Spinal cord (tissue), 10 donors: ENCODE data around the gene TEAD4. TPM values are rescaled to one million over a fixed set of nuclear protein-coding genes. Genes with fewer than 3 reads are reported as not detected.

ENCODE experiments used
- DNase-seq, 6 donors: peaks; one replicate each; pipeline versions ENCODE4 v3.0.0 to v3.0.0-alpha.2; 2013 to 2015; ENCODE audit warnings: low spot score in 6 of 6, low read depth in 4 of 6
- H3K27ac ChIP-seq: one replicate; pipeline ENCODE4 v1.5.1; 2013; ENCODE audit warnings: low read depth, low read length, control low read depth
- H3K27me3 ChIP-seq: one replicate; pipeline ENCODE4 v1.6.1; 2013; ENCODE audit warnings: low read length; ENCODE audit not compliant: control insufficient read depth, insufficient read depth
- H3K36me3 ChIP-seq: one replicate; pipeline ENCODE4 v1.6.1; 2013; ENCODE audit warnings: low read length; ENCODE audit not compliant: control insufficient read depth, insufficient read depth
- H3K4me1 ChIP-seq: one replicate; pipeline ENCODE4 v1.6.1; 2013; ENCODE audit warnings: low read length; ENCODE audit not compliant: control insufficient read depth, insufficient read depth
- H3K4me3 ChIP-seq: one replicate; pipeline ENCODE4 v1.5.1; 2013; ENCODE audit warnings: low read depth, low read length, control low read depth
- H3K9me3 ChIP-seq: one replicate; pipeline ENCODE4 v1.6.1; 2013; ENCODE audit warnings: low read length; ENCODE audit not compliant: control insufficient read depth, insufficient read depth
- WGBS: methylation state at CpG from one replicate; pipeline ENCODE4 v1.1.5; 2013; ENCODE audit warnings: missing lambda C conversion rate; ENCODE audit not compliant: insufficient coverage; 5-methylcytosine and 5-hydroxymethylcytosine counted together
- polyA plus RNA-seq, 2 donors: library from polyadenylated mRNA; unstranded; fragments of 120-200 nt; gene quantifications; one replicate each; pipeline ENCODE4 v1.2.1, GENCODE V29; 2013; ENCODE audit not compliant: insufficient read length in 2 of 2
- total RNA-seq, 2 donors: library from RNA; depleted of rRNA in 1 of 2; stranded (reverse); fragments of 120-200 nt in 1 of 2; fragments of >200 nt in 1 of 2; gene quantifications; one replicate each; pipeline versions ENCODE4 v1.2.3 to v1.2.4, GENCODE V29; 2013 to 2014
- donor health status: healthy.

TEAD4 gene
- total and polyA plus RNA-seq, 4 donors = 0.99 to 2.8 (median 2.3) TPM

GRCh38 chr12:3040663-3041544 lies 81.7 kb downstream of the TEAD4 start:
- Histone ChIP-seq H3K36me3 (no peaks in the 10 kb centered on the region), H3K27me3 (no peaks in the 10 kb centered on the region), H3K9me3 (no peaks in the 10 kb centered on the region), H3K4me1 (peaks cover 28% of the 10 kb centered on the region), H3K27ac (no peak overlapping the region), H3K4me3 (no peak overlapping the region)
- 89% methylated on average over 25 of the region's 29 CpGs for WGBS
- DNase-seq = no peak

GRCh38 chr12:3041558-3042164 lies 82.5 kb downstream of the TEAD4 start:
- Histone ChIP-seq H3K27ac (no peak overlapping the region), H3K27me3 (no peaks in the 10 kb centered on the region), H3K4me1 (peaks cover 22% of the 10 kb centered on the region), H3K9me3 (no peaks in the 10 kb centered on the region), H3K36me3 (no peaks in the 10 kb centered on the region), H3K4me3 (no peak overlapping the region)
- 75% methylated on average over 10 of the region's 11 CpGs for WGBS
- peak in 5 of 6 donors; percentile 46 to 90 (median 61) for DNase-seq

DNA sequence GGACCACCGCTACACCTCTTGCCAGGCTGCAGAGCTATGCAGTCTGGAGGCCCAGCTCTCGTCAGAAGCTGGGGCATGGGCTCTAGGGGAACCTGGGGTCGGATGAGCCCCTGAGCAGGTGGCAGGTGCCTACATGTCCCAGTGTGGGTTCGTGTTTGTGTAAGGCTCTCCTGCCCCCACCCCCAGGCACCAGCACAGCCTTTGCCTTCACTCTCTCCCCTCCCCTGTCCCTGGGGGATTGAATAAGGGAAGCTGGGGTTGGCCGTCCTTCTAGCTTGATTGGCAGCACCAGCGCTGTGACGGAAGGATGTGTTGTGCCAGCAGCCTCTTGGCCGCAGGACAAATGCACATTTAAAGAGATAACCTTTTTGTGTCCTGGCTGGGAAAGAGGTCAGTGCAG lies 83.2 kb downstream of the TEAD4 start:
- DNase-seq = peak in 1 of 6 donors; percentile 45

GRCh38 chr12:3042826-3043225 lies 83.6 kb downstream of the TEAD4 start:
- Histone ChIP-seq H3K27me3 (no peaks in the 10 kb centered on the region), H3K27ac (no peak overlapping the region), H3K36me3 (no peaks in the 10 kb centered on the region), H3K9me3 (no peaks in the 10 kb centered on the region), H3K4me3 (no peak overlapping the region), H3K4me1 (peaks cover 21% of the 10 kb centered on the region)
- no peak for DNase-seq
- 82% methylated on average over 4 of the region's 4 CpGs for WGBS

More for the DNA sequence above, 83.2 kb downstream of the TEAD4 start:
- peaks cover 21% of the 10 kb centered on the region for H3K4me1 ChIP-seq
- H3K27me3 ChIP-seq = no peaks in the 10 kb centered on the region
- no peaks in the 10 kb centered on the region for H3K36me3 ChIP-seq
- H3K9me3 ChIP-seq = no peaks in the 10 kb centered on the region
- no peak overlapping the region for H3K27ac ChIP-seq
- 43% methylated on average over 5 of the region's 8 CpGs for WGBS
- no peak overlapping the region for H3K4me3 ChIP-seq

GRCh38 chr12:3043406-3043805 lies 84.2 kb downstream of the TEAD4 start:
- DNase-seq = no peak
- H3K4me3 ChIP-seq = no peak overlapping the region
- H3K4me1 ChIP-seq = peaks cover 16% of the 10 kb centered on the region
- H3K9me3 ChIP-seq = no peaks in the 10 kb centered on the region
- H3K36me3 ChIP-seq = no peaks in the 10 kb centered on the region
- no peak overlapping the region for H3K27ac ChIP-seq
- no peaks in the 10 kb centered on the region for H3K27me3 ChIP-seq
- WGBS = 93% methylated on average over 7 of the region's 7 CpGs

GRCh38 chr12:3044141-3044630 lies 85.0 kb downstream of the TEAD4 start:
- no peaks in the 10 kb centered on the region for H3K9me3 ChIP-seq
- WGBS = 74% methylated on average over 5 of the region's 8 CpGs
- no peak overlapping the region for H3K4me3 ChIP-seq
- DNase-seq = no peak
- H3K36me3 ChIP-seq = no peaks in the 10 kb centered on the region
- H3K4me1 ChIP-seq = peaks cover 11% of the 10 kb centered on the region
- H3K27me3 ChIP-seq = no peaks in the 10 kb centered on the region
- H3K27ac ChIP-seq = no peak overlapping the region

- no peak for DNase-seq
- H3K27me3 ChIP-seq = no peaks in the 10 kb centered on the region
- H3K36me3 ChIP-seq = no peaks in the 10 kb centered on the region
- H3K4me3 ChIP-seq = no peak overlapping the region
- H3K9me3 ChIP-seq = no peaks in the 10 kb centered on the region
- peaks cover 11% of the 10 kb centered on the region for H3K4me1 ChIP-seq
- H3K27ac ChIP-seq = no peak overlapping the region
- WGBS = no CpG with 5 or more reads among the region's 5 CpGs
Observed at GRCh38 chr12:3045494-3045893, 86.3 kb downstream of the TEAD4 start.

DNA sequence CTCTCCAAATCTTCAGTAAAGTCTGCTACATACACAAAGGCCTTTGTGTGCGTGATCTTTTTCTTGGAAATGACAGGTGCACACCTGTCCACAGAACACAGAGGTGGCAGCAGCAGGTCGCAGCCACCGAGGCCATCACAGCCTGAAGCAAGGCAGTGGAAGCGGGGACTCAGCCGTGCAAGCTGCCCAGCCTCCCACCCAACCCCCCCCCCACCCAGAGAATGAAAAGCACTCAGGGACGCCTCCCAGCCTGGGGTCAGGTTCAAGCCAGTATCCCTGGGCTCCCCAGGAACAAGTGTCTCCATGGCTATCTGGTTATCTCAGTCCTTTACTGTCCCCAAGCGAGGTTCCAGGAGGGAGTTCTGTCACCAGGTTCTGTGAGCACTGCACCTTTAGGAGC lies 86.8 kb downstream of the TEAD4 start:
- Histone ChIP-seq H3K27ac (no peak overlapping the region), H3K4me1 (peaks cover 11% of the 10 kb centered on the region), H3K9me3 (no peaks in the 10 kb centered on the region), H3K36me3 (no peaks in the 10 kb centered on the region), H3K27me3 (no peaks in the 10 kb centered on the region), H3K4me3 (no peak overlapping the region)
- no peak for DNase-seq
- 94% methylated on average over 5 of the region's 7 CpGs for WGBS

GRCh38 chr12:3046441-3047200 lies 87.4 kb downstream of the TEAD4 start:
- 91% methylated on average over 15 of the region's 17 CpGs for WGBS
- Histone ChIP-seq H3K27ac (no peak overlapping the region), H3K27me3 (no peaks in the 10 kb centered on the region), H3K36me3 (no peaks in the 10 kb centered on the region), H3K4me3 (no peak overlapping the region), H3K9me3 (no peaks in the 10 kb centered on the region), H3K4me1 (peaks cover 7% of the 10 kb centered on the region)
- DNase-seq = no peak
